HepG2 (cell line): ENCODE results near the gene PSMD6. TPM values are rescaled to one million over a fixed set of nuclear protein-coding genes. Genes with fewer than 3 reads are reported as not detected.

Experiments used
- CAMTA2 ChIP-seq: sonication (generic); formaldehyde crosslinking; IDR thresholded peaks from 2 replicates; pipeline ENCODE4 v1.4.0; 2020; ENCODE audit warnings: mild to moderate bottlenecking, missing genetic modification reagents, borderline replicate concordance
- DMAP1 ChIP-seq: IDR thresholded peaks from 2 replicates; pipeline ENCODE4 v1.6.1; 2016
- E2F2 ChIP-seq: sonication (generic); formaldehyde crosslinking; IDR thresholded peaks from 2 replicates; pipeline ENCODE4 v1.4.0; 2020; ENCODE audit warnings: missing genetic modification reagents, borderline replicate concordance
- FOXP1 ChIP-seq, 2 experiments: fragments of 450-650 bp in 1 of 2; IDR thresholded peaks; 2 replicates each; pipeline ENCODE4 v1.6.1; 2017 to 2018; ENCODE audit warnings: antibody characterized with exemption in 1 of 2
- GATA4 ChIP-seq: sonication (generic); IDR thresholded peaks from 2 replicates; pipeline ENCODE4 v1.6.1; 2016; ENCODE audit warnings: antibody characterized with exemption, low read depth, borderline replicate concordance
- GLI4 ChIP-seq: sonication (generic); formaldehyde crosslinking; IDR thresholded peaks from 2 replicates; pipeline ENCODE4 v1.5.1; 2020; ENCODE audit warnings: missing genetic modification reagents, mild to moderate bottlenecking, moderate library complexity, borderline replicate concordance
- ISX ChIP-seq: sonication (generic); formaldehyde crosslinking; conservative IDR thresholded peaks from 2 replicates; pipeline ENCODE4 v1.5.0; 2020; ENCODE audit warnings: missing genetic modification reagents
- POLR2AphosphoS5 ChIP-seq: IDR thresholded peaks from 2 replicates; pipeline ENCODE4 v1.6.1; 2012; ENCODE audit warnings: low read depth, low read length
- RXRA ChIP-seq: sonication (generic); formaldehyde crosslinking; IDR thresholded peaks from 2 replicates; pipeline ENCODE4 v1.5.1; 2020; ENCODE audit warnings: missing genetic modification reagents
- ZC3H4 ChIP-seq: sonication (generic); formaldehyde crosslinking; IDR thresholded peaks from 2 replicates; pipeline ENCODE4 v1.4.0; 2020; ENCODE audit warnings: missing genetic modification reagents, borderline replicate concordance
- ZNF574 ChIP-seq: sonication (generic); formaldehyde crosslinking; IDR thresholded peaks from 2 replicates; pipeline ENCODE4 v1.4.0; 2020; ENCODE audit warnings: missing genetic modification reagents
- ZNF609 ChIP-seq: sonication (generic); formaldehyde crosslinking; IDR thresholded peaks from 2 replicates; pipeline ENCODE4 v1.4.0; 2020; ENCODE audit warnings: mild to moderate bottlenecking, missing genetic modification reagents, borderline replicate concordance
- ZNF619 ChIP-seq: sonication (generic); formaldehyde crosslinking; IDR thresholded peaks from 2 replicates; pipeline ENCODE4 v1.4.0; 2020; ENCODE audit warnings: mild to moderate bottlenecking, missing genetic modification reagents
- ZNF776 ChIP-seq: sonication (generic); formaldehyde crosslinking; IDR thresholded peaks from 2 replicates; pipeline ENCODE4 v1.4.0; 2020; ENCODE audit warnings: mild to moderate bottlenecking, missing genetic modification reagents
- ZNF800 ChIP-seq: sonication (generic); formaldehyde crosslinking; IDR thresholded peaks from 2 replicates; pipeline ENCODE4 v1.4.0; 2020; ENCODE audit warnings: missing genetic modification reagents
- ZNF839 ChIP-seq: sonication (generic); formaldehyde crosslinking; IDR thresholded peaks from 2 replicates; pipeline ENCODE4 v1.4.0; 2020; ENCODE audit warnings: missing genetic modification reagents, mild to moderate bottlenecking, borderline replicate concordance
- polyA plus RNA-seq, 8 experiments: library from polyadenylated mRNA; depleted of rRNA in 3 of 8; stranded (reverse) in 7 of 8; unstranded in 1 of 8; fragments of >200 nt; fragmentation: Illumina TruSeq in 4 of 8; extraction: Trizol in 4 of 8; gene quantifications; 2 replicates each; pipeline versions ENCODE4 v1.2.1 to v1.2.3, GENCODE V29; 2011 to 2016; ENCODE audit warnings: low read depth in 4 of 8, missing spikeins in 1 of 8, mixed read lengths in 1 of 8; ENCODE audit not compliant: insufficient read depth in 1 of 8
- total RNA-seq, 5 experiments: library from RNA; depleted of rRNA; stranded (reverse); fragments of >200 nt; fragmentation: Illumina TruSeq; extraction: Trizol; gene quantifications; 2 replicates each; pipeline ENCODE4 v1.2.3, GENCODE V29; 2016; ENCODE audit warnings: low read depth in 1 of 5

The PSMD6 gene
- total and polyA plus RNA-seq, 2 of the 13 experiments (the other 11 are each of a cell fraction or from before 2014, with no cell fraction given): 36.8 to 117 TPM

GRCh38 chr3:64023187-64023860 is at the start of gene PSMD6 (continued):
- peak; percentile 79 for TF ChIP-seq POLR2AphosphoS5
- TF ChIP-seq DMAP1 (CRISPR knock-in tag): peak; percentile 93
- TF ChIP-seq CAMTA2 (CRISPR knock-in tag): 0 out of 2 replicates have a peak, but pooled peaks have one; percentile 38
- peak; percentile 97; the same call in 1 of the 2 replicates for TF ChIP-seq GLI4
- TF ChIP-seq ISX (CRISPR knock-in tag): 0 out of 2 replicates have a peak, but pooled peaks have one; percentile 66
- TF ChIP-seq ZNF800 (CRISPR knock-in tag): peak; percentile 76
- TF ChIP-seq ZNF776 (CRISPR knock-in tag): peak; percentile 87
- TF ChIP-seq RXRA (CRISPR knock-in tag): peak; percentile 74
- no peak for TF ChIP-seq GATA4
- TF ChIP-seq ZNF609: peak; percentile 57; the same call in 1 of the 2 replicates
- TF ChIP-seq ZC3H4 (CRISPR knock-in tag): no peak
- TF ChIP-seq E2F2 (CRISPR knock-in tag): peak; percentile 69; the same call in 1 of the 2 replicates
- TF ChIP-seq ZNF619: peak; percentile 54; the same call in 1 of the 2 replicates
- TF ChIP-seq ZNF839 (CRISPR knock-in tag): peak; percentile 72; the same call in 1 of the 2 replicates
- no peak for TF ChIP-seq FOXP1 (IDR thresholded peaks at IDR 0.05)
- no peak for TF ChIP-seq FOXP1 (CRISPR knock-in tag; IDR thresholded peaks at IDR 0.05)
- peak; percentile 100 for TF ChIP-seq ZNF574 (CRISPR knock-in tag)
